Measurements from ENCODE around the gene NGLY1. TPM values are rescaled to one million over a fixed set of nuclear protein-coding genes. Genes with fewer than 3 reads are reported as not detected.

Gene NGLY1
- total and polyA plus RNA-seq, 2 of the 8 experiments (the other 6 are each of a cell fraction or from before 2014, with no cell fraction given), result 3.1 to 24.8 TPM

DNA sequence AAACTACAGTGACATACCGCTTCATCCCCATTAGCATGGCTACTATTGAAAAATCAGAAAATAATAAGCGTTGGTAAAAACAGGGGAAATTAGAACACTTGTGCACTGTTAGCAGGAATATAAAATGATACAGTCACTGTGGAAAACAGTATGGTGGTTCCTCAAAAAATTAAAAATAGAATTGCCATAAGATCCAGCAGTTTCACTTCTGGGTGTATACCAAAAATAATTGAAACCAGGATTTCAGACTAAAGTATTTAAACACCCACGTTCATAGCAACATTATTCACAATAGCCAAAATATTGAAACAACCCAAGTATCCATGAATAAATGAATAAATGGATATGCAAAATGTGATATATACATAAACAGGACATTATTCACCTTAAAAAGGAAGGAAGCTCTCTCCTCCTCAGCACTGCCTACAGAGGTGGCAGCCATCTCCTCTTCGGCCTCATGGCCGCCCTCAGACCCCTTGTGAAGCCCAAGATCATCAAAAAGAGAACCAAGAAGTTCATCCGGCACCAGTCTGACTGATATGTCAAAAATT, 34.1 kb downstream of the NGLY1 start:
- no peak overlapping the region for H3K14ac ChIP-seq (ENCODE audit: insufficient read length)
- H3K27ac ChIP-seq (ENCODE audit: low read depth, low read length), result no peak overlapping the region
- no peak overlapping the region for H2AK5ac ChIP-seq (ENCODE audit: low read depth, low read length)
- H3K4me2 ChIP-seq (ENCODE audit: insufficient read depth in 1 of 2, low read depth in 2 of 2, low read length in 2 of 2), result no peak overlapping the region
- no peak overlapping the region for H2BK15ac ChIP-seq (ENCODE audit: low read length)
- no peak overlapping the region for H4K91ac ChIP-seq (replicated peaks; ENCODE audit: insufficient read length, low read length)
- H3K4me3 ChIP-seq (ENCODE audit: extremely low read depth in 1 of 4, insufficient read depth in 2 of 4, low read depth in 3 of 4, low read length in 4 of 4), result no peak overlapping the region
- H3K9me3 ChIP-seq (ENCODE audit: insufficient read depth in 2 of 2, low read depth in 1 of 2, low read length in 1 of 2), result no peaks in the 10 kb centered on the region
- H3K27me3 ChIP-seq (replicated peaks in 1 of 4; ENCODE audit: control insufficient read depth in 3 of 4, extremely low read depth in 1 of 4, insufficient read depth in 3 of 4, low read length in 3 of 4), result no peaks in the 10 kb centered on the region
- no peak overlapping the region for H3K56ac ChIP-seq (replicated peaks; ENCODE audit: insufficient read length, low read depth, low read length)
- CTCF ChIA-PET (ENCODE audit: partially characterized antibody), result no interaction called here
- H4K20me1 ChIP-seq (replicated peaks in 1 of 2; ENCODE audit: control insufficient read depth in 1 of 2, insufficient read depth in 2 of 2, low read length in 2 of 2), result peaks cover 0 to 1% of the 10 kb centered on the region in 2 experiments
- no peak overlapping the region for H2AFZ ChIP-seq (ENCODE audit: low read length)
- TF ChIP-seq TCF12 (IDR thresholded peaks at IDR 0.05; ENCODE audit: low read depth, low read length) (no peak), MAX (IDR thresholded peaks at IDR 0.05) (no peak), SAP30 (IDR thresholded peaks at IDR 0.05; ENCODE audit: insufficient read depth, insufficient replicate concordance, low read length) (no peak), SP1 (IDR thresholded peaks at IDR 0.05; ENCODE audit: low read depth, low read length) (no peak), SIRT6 (IDR thresholded peaks at IDR 0.05; ENCODE audit: low read length) (no peak), TAF1 (IDR thresholded peaks at IDR 0.05; ENCODE audit: low read depth, low read length) (no peak), SIX5 (IDR thresholded peaks at IDR 0.05; ENCODE audit: low read depth, low read length) (no peak), BRCA1 (IDR thresholded peaks at IDR 0.05; ENCODE audit: low read depth, low read length) (no peak), RAD21 (IDR thresholded peaks at IDR 0.05 in 1 of 2, conservative IDR thresholded peaks at IDR 0.05 in 1 of 2; ENCODE audit: low read depth in 2 of 2, low read length in 2 of 2) (no peak), CHD1 (IDR thresholded peaks at IDR 0.05; ENCODE audit: low read depth, low read length) (no peak), ZNF274 (IDR thresholded peaks at IDR 0.05; ENCODE audit: borderline replicate concordance, extremely low read depth, low read length) (no peak), CBX5 (IDR thresholded peaks at IDR 0.05; ENCODE audit: low read depth, low read length) (no peak), SRF (IDR thresholded peaks at IDR 0.05; ENCODE audit: low read depth, low read length) (no peak), EGR1 (IDR thresholded peaks at IDR 0.05; ENCODE audit: borderline replicate concordance, low read depth, low read length) (no peak), SIN3A (conservative IDR thresholded peaks at IDR 0.05 in 1 of 2, IDR thresholded peaks at IDR 0.05 in 1 of 2; ENCODE audit: low read depth in 1 of 2, low read length in 2 of 2) (no peak)
- H3K4ac ChIP-seq (replicated peaks; ENCODE audit: insufficient read length, low read depth, low read length), result no peak overlapping the region
- H4K8ac ChIP-seq (ENCODE audit: extremely low read depth, insufficient read depth, low read length), result no peak overlapping the region
- no peak overlapping the region for H3K23ac ChIP-seq (ENCODE audit: insufficient read length)
- POLR2A ChIA-PET (ENCODE audit: partially characterized antibody), result no interaction called here
- H3K4me1 ChIP-seq (replicated peaks in 1 of 4; ENCODE audit: control insufficient read depth in 3 of 4, insufficient read depth in 4 of 4, low read length in 3 of 4), result peaks cover 0 to 7% (median 3%) of the 10 kb centered on the region in 4 experiments; a peak in 4 of 7 replicates
- no peak for FAIRE-seq
- DNase-seq (ENCODE audit: low read depth in 1 of 2, low spot score in 2 of 2), result no peak
- no peaks in the 10 kb centered on the region for H3K23me2 ChIP-seq (ENCODE audit: low read depth, low read length)
- H3K36me3 ChIP-seq (ENCODE audit: control insufficient read depth in 2 of 4, insufficient read depth in 4 of 4, low read length in 3 of 4), result peaks cover 0 to 8% (median 3%) of the 10 kb centered on the region in 4 experiments; a peak in 4 of 8 replicates
- no peak overlapping the region for H2BK120ac ChIP-seq (replicated peaks; ENCODE audit: low read depth, low read length)
- H4K5ac ChIP-seq (ENCODE audit: insufficient read length, low read depth, low read length), result no peak overlapping the region
- no peaks in the 10 kb centered on the region for H3K79me1 ChIP-seq (ENCODE audit: low read depth, low read length)
- H2BK12ac ChIP-seq (ENCODE audit: low read depth, low read length), result no peak overlapping the region
- H3K9ac ChIP-seq (replicated peaks in 1 of 4; ENCODE audit: extremely low read depth in 1 of 4, low read depth in 3 of 4, low read length in 3 of 4), result no peak overlapping the region
- WGBS, 2 experiments (ENCODE audit: extremely low coverage in 1 of 2, insufficient coverage in 1 of 2, insufficient read length in 1 of 2, insufficient replicate concordance in 2 of 2, low coverage in 1 of 2, low lambda C conversion rate in 2 of 2, missing lambda C conversion rate in 1 of 2), result 79% methylated on average over 6 of the region's 6 CpGs; no CpG with 5 or more reads in 1 of the 2 experiments
- no peaks in the 10 kb centered on the region for H3K79me2 ChIP-seq (ENCODE audit: control insufficient read depth in 1 of 2, insufficient read depth in 2 of 2, low read length in 2 of 2)
- H2BK5ac ChIP-seq (ENCODE audit: low read depth, low read length), result no peak overlapping the region
- no peak overlapping the region for H2BK20ac ChIP-seq (ENCODE audit: low read length)
- H3K18ac ChIP-seq (ENCODE audit: extremely low read depth, low read length), result no peak overlapping the region
